HepG2 (cell line): Measurements from ENCODE around the gene TMEM129.

Source experiments
- FOXA1 ChIP-seq, 2 experiments: fragments of 450-650 bp in 1 of 2; sonication (generic) in 1 of 2; formaldehyde crosslinking in 1 of 2; IDR thresholded peaks; 2 replicates each; pipeline versions ENCODE4 v1.4.0 to v1.6.1; 2016 to 2020; ENCODE audit warnings: missing genetic modification reagents in 1 of 2
- MAZ ChIP-seq, 2 experiments: sonication (generic) in 1 of 2; formaldehyde crosslinking in 1 of 2; IDR thresholded peaks; 2 replicates each; pipeline versions ENCODE4 v1.5.0 to v1.6.1; 2012 to 2020; ENCODE audit warnings: low read depth in 2 of 2, mild to moderate bottlenecking in 2 of 2, borderline replicate concordance in 1 of 2, improper control_type of control experiment in 1 of 2, low read length in 1 of 2, missing genetic modification reagents in 1 of 2, moderate library complexity in 1 of 2
- MYC ChIP-seq: sonication (generic); formaldehyde crosslinking; IDR thresholded peaks from 2 replicates; pipeline ENCODE4 v1.9.0; 2021; ENCODE audit warnings: missing genetic modification reagents, borderline replicate concordance
- POLR2A ChIP-seq, 2 experiments: IDR thresholded peaks; 2 replicates each; pipeline ENCODE4 v1.6.1; 2011; ENCODE audit warnings: low read depth in 2 of 2, low read length in 2 of 2, mild to moderate bottlenecking in 1 of 2, moderate library complexity in 1 of 2; ENCODE audit not compliant: insufficient read depth in 1 of 2
- RBM22 ChIP-seq: fragments of 200-400 bp; formaldehyde crosslinking; optimal IDR thresholded peaks from 2 replicates; pipeline ENCODE3; 2017; ENCODE audit warnings: mild to moderate bottlenecking, low read length, moderate library complexity
- SP1 ChIP-seq, 2 experiments: fragments of 450-650 bp in 1 of 2; sonication (generic) in 1 of 2; formaldehyde crosslinking in 1 of 2; IDR thresholded peaks; 2 replicates each; pipeline versions ENCODE4 v1.4.0 to v1.6.1; 2016 to 2020; ENCODE audit warnings: missing genetic modification reagents in 1 of 2
- SRF ChIP-seq: IDR thresholded peaks from 2 replicates; pipeline ENCODE4 v1.6.1; 2011; ENCODE audit warnings: mild to moderate bottlenecking, low read depth, low read length, moderate library complexity
- ZBTB1 ChIP-seq: sonication (generic); formaldehyde crosslinking; IDR thresholded peaks from 2 replicates; pipeline ENCODE4 v1.4.0; 2020; ENCODE audit warnings: missing genetic modification reagents, borderline replicate concordance
- ZNF558 ChIP-seq: sonication (generic); formaldehyde crosslinking; IDR thresholded peaks from 2 replicates; pipeline ENCODE4 v1.9.0; 2022; ENCODE audit warnings: mild to moderate bottlenecking, missing genetic modification reagents, borderline replicate concordance
- TF ChIP-seq, protein P1 (sequence below): IDR thresholded peaks from 2 replicates; pipeline ENCODE4 v1.6.1; 2016; ENCODE audit warnings: missing biosample characterization, missing genetic modification reagents, low read depth
- TF ChIP-seq, protein P2 (sequence below): sonication (generic); formaldehyde crosslinking; IDR thresholded peaks from 2 replicates; pipeline ENCODE4 v1.5.0; 2020; ENCODE audit warnings: mild to moderate bottlenecking, missing genetic modification reagents, moderate library complexity
- TF ChIP-seq, protein P3 (sequence below): sonication (generic); formaldehyde crosslinking; IDR thresholded peaks from 2 replicates; pipeline ENCODE4 v1.4.0; 2020; ENCODE audit warnings: missing genetic modification reagents, borderline replicate concordance

DNA sequence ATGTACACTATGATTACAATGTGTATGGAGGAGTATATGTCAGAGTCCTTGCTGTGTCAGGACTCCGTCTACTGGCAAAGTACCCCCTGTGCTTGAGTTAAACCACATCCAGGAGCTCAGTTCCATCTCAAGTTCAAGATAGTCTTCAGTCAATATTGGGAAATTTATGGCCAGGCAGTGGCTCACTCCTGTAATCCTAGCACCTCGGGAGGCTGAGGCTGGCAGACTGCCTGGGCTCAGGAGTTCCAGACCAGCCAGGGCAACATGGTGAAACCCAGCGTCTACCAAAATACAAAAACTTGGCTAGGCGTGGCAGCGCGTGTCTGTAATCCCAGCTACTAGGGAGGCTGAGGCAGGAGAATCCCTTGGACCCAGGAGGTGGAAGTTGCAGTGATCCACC, 14.8 kb downstream of the TMEM129 start:
- TF ChIP-seq MAZ (IDR thresholded peaks at IDR 0.05; ENCODE audit: borderline replicate concordance, low read depth, low read length) = no peak
- TF ChIP-seq MAZ (CRISPR knock-in tag; IDR thresholded peaks at IDR 0.05; ENCODE audit: low read depth) = no peak
- TF ChIP-seq, protein P1, sequence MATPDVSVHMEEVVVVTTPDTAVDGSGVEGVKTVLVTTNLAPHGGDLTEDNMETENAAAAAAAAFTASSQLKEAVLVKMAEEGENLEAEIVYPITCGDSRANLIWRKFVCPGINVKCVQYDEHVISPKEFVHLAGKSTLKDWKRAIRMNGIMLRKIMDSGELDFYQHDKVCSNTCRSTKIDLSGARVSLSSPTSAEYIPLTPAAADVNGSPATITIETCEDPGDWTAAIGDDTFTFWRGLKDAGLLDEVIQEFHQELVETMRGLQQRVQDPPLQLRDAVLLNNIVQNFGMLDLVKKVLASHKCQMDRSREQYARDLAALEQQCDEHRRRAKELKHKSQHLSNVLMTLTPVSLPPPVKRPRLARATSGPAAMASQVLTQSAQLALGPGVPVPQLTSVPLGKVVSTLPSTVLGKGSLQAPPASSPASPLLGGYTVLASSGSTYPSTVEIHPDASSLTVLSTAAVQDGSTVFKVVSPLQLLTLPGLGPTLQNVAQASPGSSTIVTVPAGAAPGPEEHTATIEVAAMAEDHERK (CRISPR knock-in tag) = no peak
- TF ChIP-seq, protein P2, sequence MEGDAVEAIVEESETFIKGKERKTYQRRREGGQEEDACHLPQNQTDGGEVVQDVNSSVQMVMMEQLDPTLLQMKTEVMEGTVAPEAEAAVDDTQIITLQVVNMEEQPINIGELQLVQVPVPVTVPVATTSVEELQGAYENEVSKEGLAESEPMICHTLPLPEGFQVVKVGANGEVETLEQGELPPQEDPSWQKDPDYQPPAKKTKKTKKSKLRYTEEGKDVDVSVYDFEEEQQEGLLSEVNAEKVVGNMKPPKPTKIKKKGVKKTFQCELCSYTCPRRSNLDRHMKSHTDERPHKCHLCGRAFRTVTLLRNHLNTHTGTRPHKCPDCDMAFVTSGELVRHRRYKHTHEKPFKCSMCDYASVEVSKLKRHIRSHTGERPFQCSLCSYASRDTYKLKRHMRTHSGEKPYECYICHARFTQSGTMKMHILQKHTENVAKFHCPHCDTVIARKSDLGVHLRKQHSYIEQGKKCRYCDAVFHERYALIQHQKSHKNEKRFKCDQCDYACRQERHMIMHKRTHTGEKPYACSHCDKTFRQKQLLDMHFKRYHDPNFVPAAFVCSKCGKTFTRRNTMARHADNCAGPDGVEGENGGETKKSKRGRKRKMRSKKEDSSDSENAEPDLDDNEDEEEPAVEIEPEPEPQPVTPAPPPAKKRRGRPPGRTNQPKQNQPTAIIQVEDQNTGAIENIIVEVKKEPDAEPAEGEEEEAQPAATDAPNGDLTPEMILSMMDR (CRISPR knock-in tag) = no peak
- no peak for TF ChIP-seq SP1 (IDR thresholded peaks at IDR 0.05)
- TF ChIP-seq SP1 (CRISPR knock-in tag; IDR thresholded peaks at IDR 0.05) = no peak
- TF ChIP-seq RBM22 = no peak
- no peak for TF ChIP-seq MYC (CRISPR knock-in tag)
- no peak for TF ChIP-seq SRF
- no peak for TF ChIP-seq POLR2A (IDR thresholded peaks at IDR 0.05; ENCODE audit: insufficient read depth in 1 of 2, low read depth in 2 of 2, low read length in 2 of 2)
- no peak for TF ChIP-seq ZBTB1 (CRISPR knock-in tag)
- no peak for TF ChIP-seq ZNF558 (CRISPR knock-in tag)
- TF ChIP-seq, protein P3, sequence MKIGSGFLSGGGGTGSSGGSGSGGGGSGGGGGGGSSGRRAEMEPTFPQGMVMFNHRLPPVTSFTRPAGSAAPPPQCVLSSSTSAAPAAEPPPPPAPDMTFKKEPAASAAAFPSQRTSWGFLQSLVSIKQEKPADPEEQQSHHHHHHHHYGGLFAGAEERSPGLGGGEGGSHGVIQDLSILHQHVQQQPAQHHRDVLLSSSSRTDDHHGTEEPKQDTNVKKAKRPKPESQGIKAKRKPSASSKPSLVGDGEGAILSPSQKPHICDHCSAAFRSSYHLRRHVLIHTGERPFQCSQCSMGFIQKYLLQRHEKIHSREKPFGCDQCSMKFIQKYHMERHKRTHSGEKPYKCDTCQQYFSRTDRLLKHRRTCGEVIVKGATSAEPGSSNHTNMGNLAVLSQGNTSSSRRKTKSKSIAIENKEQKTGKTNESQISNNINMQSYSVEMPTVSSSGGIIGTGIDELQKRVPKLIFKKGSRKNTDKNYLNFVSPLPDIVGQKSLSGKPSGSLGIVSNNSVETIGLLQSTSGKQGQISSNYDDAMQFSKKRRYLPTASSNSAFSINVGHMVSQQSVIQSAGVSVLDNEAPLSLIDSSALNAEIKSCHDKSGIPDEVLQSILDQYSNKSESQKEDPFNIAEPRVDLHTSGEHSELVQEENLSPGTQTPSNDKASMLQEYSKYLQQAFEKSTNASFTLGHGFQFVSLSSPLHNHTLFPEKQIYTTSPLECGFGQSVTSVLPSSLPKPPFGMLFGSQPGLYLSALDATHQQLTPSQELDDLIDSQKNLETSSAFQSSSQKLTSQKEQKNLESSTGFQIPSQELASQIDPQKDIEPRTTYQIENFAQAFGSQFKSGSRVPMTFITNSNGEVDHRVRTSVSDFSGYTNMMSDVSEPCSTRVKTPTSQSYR (CRISPR knock-in tag) = no peak
- no peak for TF ChIP-seq FOXA1 (IDR thresholded peaks at IDR 0.05)
- TF ChIP-seq FOXA1 (CRISPR knock-in tag; IDR thresholded peaks at IDR 0.05) = no peak
